Fibroblast of skin of abdomen (primary cell): Measurements from ENCODE around the gene CLEC2D. TPM values are rescaled to one million over a fixed set of nuclear protein-coding genes. Genes with fewer than 3 reads are reported as not detected.
"Not testable (repeated sequence)": the region's sequence is repeated elsewhere in the genome, so short reads cannot be mapped to it uniquely, and the experiment has no call there.

Experiments
- DNase-seq: peaks from one replicate; pipeline ENCODE4 v3.0.0-alpha.2; 2013
- polyA plus RNA-seq, 2 experiments: library from polyadenylated mRNA; unstranded; fragments of 120-200 nt; gene quantifications; one replicate each; pipeline ENCODE4 v1.2.1, GENCODE V29; 2013; ENCODE audit not compliant: insufficient read length in 2 of 2

Gene CLEC2D, protein sequence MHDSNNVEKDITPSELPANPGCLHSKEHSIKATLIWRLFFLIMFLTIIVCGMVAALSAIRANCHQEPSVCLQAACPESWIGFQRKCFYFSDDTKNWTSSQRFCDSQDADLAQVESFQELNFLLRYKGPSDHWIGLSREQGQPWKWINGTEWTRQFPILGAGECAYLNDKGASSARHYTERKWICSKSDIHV
- 4.0 TPM for polyA plus RNA-seq (2013, experiment 1 of 2; ENCODE audit: insufficient read length)
- 4.5 TPM for polyA plus RNA-seq (2013, experiment 2 of 2; ENCODE audit: insufficient read length)

GRCh38 chr12:9669534-9669933, at the start of gene CLEC2D:
TSS of gene CLEC2D (plus strand) at chr12:9669713. CDS start at chr12:9669735, 22 bp downstream.
- no peak for DNase-seq

DNA sequence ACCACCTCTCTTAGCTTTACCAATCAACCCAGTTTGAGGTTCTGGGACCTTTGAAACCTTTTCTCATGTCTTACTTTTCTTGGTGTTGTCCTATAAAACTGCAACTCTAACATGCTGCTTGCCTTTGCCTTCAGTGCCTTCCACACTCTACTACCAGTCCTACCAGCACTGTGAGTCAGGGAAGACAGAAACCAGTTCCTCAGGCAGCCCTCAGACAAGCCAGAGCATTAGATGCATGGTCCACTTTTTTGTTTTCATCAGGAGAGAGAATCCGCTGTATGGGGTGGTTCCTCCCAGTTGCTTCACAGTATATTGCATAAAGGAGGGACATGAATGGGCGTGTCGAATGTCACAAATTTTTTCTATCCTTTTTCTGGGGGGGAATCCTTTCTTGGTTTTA, 44.5 kb upstream of the CLEC2D start:
- DNase-seq: no peak

DNA sequence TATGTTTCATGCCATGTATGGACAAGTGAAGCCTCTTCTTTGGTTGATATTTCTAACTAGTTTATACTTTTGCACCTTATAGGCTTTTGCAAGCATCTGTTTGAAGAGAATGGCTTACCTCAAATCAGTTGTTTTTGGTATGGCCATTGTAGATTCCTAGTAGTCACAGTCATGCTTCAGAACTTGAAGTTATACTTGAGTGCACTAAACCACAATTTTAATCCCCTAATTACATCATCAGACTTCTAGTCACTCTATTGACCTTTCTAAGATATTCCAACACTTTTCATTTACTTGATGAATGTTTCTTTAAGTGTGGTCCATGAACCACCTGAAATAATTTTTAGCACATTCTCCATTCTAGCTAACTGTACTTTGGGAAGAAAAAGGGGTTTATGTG, 43.2 kb upstream of the CLEC2D start:
- peak; percentile 14 for DNase-seq

DNA sequence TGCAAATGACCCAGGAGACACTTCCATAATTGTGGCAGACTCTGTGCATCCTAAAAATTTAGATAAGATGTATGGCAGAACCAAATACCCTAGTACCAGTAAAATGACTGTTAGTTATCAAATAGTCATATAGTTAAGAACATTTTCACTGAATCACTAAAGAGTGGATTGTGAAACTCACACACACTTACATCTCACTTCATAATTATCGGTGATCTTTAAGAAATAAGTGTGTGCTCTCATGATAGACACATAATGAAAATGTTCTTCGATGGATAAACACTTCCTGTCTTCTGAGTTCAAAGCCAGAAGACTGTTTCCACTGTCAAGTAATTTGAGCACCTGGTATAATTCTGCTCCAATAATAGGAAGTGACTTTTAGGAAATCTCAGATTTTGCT, 42.7 kb upstream of the CLEC2D start:
- no peak for DNase-seq

DNA sequence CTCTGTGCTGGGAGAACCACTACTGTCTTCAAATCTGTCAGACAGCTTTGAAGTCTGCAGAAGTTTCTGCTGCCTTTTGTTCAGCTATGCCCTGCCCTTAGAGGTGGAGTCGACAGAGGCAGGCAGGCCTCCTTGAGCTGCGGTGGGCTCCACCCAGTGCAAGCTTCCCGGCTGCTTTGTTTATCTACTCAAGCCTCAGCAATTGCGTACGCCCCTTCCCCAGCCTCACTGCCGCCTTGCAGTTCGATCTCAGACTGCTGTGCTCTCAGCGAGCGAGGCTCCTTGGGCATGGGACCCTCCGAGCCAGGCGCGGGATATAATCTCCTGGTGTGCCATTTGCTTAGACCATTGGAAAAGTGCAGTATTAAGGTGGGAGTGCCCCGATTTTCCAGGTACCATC, 36.7 kb upstream of the CLEC2D start:
- no peak for DNase-seq

GRCh38 chr12:9634177-9634803, 35.2 kb upstream of the CLEC2D start:
- DNase-seq: peak; percentile 38

DNA sequence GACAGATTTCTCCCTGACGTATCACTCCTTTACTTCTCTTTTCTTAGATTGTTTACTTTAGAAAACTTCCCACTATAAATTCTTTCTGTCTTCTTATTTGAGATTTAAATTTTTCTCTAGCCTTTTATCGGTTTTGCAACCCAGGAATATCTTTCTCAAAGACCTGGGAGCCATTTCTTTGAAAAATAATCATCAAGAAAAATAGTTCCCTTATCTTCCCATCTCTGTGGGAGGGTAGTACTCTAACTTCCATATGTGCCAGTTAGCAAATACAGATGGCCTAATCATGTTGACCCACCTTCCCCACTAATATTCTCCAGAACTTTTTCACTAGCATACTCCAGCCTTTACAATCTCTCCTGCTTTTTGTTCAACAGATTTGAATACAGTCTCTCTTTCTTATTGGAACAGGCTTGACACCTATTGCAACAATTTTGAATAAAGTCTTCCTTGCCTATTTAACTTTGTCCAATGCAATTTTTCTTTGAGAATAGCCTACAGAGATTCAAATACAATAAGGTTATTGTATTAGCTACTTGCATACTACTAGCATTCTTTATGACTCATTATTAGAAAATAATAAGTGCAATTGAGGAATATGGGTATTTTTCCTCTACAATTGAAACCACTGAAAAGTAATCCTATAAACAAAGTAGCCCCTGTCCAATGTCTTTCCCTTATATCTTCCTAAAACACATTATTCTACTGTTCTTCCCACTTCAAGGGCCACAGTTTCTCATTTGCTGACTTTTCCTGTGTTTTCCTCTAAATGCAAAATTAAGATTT, 34.4 kb upstream of the CLEC2D start:
- DNase-seq: no peak

- no peak for DNase-seq
These were observed 33.2 kb upstream of the CLEC2D start for GRCh38 chr12:9636150-9636850.

DNA sequence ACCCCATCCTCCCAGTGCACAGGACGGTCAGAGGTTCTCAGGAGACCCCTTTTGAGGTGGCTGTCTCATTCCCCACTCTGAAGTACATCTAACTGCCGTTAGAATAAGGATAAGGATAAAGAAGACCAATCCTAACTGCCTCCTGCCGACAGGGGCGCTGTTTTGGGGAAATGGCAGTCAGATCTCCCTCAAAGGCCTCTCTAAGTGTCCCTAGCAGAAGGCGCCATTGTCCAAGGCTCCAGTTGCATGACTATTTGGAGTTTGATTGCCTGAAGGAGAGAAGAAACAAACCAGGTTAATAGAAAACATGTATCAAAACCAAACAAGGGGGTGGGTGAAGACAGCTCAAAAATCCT, 32.7 kb upstream of the CLEC2D start:
- no peak for DNase-seq

DNA sequence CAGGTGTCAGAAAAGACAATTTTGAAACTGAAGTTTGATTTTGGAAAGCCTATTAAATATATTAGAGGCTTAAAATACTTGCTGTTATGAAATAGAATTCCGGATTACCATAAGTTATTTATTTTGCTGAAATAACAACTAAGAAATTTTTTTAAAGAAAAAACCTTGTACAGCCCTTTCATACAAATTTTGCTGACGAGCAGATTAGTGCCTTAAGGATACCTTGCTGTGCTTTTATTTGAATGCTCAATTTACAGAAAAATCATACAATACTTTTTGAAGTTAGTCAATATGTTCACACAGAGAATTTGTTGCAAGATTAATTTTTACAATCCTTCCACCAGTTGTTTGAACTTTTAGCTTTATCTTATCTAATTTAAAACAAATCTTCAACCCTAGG, 29.5 kb upstream of the CLEC2D start:
- no peak for DNase-seq

GRCh38 chr12:9642606-9643265, 26.8 kb upstream of the CLEC2D start:
- no peak for DNase-seq

GRCh38 chr12:9643266-9643660, 26.2 kb upstream of the CLEC2D start:
- no peak for DNase-seq

GRCh38 chr12:9644985-9645551, 24.4 kb upstream of the CLEC2D start:
- DNase-seq: not testable (repeated sequence)

DNA sequence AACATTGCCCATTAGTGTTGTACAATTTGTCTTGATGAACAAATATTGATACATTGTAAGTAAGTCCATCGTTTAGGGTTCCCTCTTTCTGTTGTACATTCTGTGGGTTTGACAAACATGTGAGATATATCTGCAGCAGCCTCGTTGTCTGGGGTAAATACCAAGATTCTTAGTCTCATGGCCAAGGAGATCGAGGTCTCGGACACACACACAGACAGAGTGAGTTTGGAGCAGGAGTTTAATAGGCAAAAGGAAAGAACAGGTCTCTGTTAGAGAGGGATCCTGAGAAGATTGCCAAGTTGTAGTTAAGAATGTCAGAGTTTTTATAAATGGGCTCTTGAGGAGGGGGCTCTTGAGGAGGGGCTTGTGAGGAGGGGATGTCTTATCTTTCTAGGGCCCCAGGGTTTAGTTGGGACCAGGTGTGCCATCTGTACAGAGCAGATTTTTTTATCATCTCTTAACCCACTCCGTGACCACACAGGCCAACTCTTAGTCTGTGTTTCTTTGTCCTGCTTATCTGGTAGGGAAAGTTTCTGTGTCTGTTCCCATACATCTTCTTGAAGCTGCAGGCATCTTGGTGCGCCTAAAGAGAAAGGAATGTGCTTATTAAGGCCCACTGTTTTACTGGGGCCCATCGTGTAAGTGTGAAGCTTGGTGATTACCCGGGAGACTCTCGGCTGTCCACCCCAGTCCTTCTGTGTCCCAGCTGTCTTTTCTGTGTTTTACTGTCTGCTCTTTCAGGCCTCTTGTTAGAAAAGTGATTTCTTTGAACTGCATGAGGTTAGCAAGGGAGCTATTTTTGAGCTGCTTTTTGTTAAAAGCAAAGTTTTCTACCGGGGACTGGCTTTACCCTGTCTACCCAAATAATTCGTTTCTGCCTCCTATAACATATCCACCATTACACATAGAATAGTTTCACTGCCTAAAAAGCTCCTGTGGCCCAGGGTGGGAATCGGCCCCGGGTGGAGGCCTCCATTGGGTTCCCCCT, 22.4 kb upstream of the CLEC2D start:
- DNase-seq: peak; percentile 52

GRCh38 chr12:9647825-9648700, 21.4 kb upstream of the CLEC2D start:
- DNase-seq: peak; percentile 86

DNA sequence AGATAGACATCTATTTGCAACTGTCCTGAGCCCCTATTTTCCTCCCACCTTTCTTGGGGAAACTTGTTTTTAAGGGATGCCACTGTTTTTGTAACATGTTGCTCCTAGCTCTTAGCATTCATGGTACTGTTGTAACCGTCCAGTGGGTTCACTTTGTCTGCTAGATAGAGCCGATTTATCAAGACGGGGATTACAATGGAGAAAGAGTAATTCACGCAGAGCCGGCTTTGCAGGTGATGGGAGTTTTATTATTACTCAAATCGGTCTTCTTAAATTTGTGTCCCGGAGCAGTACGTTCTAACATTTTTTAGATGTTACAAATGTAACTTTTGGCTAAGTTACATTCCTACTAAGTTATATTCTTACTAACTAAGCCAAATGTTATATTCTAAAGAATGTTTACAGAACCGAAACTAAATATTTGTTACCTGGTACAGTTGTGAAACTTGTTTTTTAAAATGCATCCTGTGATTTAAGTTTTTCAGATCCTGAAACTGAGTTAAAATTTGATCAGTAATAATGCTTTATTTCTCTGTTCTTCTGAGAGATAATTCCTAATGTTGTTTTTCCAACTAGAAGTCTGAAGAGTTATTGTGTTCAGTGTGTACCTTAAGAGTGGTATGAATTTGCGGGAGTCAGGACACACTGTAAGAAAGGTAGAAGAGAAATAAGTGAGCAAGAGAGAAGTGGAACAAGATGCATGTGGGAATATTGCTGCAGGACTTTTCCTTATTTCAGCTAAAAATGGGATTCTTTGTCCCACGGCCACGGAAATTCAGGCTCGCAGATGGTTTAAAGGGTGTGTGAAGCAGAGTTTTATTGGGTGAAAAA, 20.6 kb upstream of the CLEC2D start:
- DNase-seq: no peak

- no peak for DNase-seq
These were observed 20.0 kb upstream of the CLEC2D start for GRCh38 chr12:9649532-9649940.

DNA sequence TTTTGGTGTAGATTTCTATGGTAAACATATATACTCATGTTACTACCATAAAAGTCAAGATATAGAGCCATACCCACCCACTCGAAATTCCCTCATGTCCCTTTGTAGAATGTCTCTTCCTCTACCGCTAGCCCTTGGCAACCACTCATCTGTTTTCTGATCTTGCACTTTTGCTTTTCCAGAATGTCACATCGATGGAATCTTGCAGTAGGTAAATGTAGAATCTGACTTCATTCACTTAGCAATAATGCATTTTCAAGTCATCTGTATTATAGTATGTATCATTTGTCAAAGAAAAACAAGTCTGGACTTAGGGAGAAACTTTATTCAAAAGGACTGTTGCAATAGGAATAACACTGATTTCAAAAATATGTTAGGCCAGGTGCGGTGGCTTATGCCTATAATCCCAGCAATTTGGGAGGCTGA, 19.3 kb upstream of the CLEC2D start:
- DNase-seq: no peak

- DNase-seq: peak; percentile 73
These were observed 18.2 kb upstream of the CLEC2D start for GRCh38 chr12:9651265-9651729.
